Daoy (cell line): Measurements from ENCODE around the gene POLR1E. TPM values are rescaled to one million over a fixed set of nuclear protein-coding genes. Genes with fewer than 3 reads are reported as not detected.

Experiments used
- DNase-seq: peaks from one replicate; pipeline ENCODE4 v3.0.0-alpha.2; 2015; ENCODE audit warnings: low read depth
- total RNA-seq: library from RNA; depleted of rRNA; stranded (reverse); fragments of >200 nt; shearing (Covaris generic); gene quantifications from 2 replicates; pipeline ENCODE4 v1.2.3, GENCODE V29; 2014; rRNA removed

POLR1E gene
- total RNA-seq, 1 experiment from 2014 or later = 91.7 TPM

GRCh38 chr9:37534901-37535300 is 49.2 kb downstream of the POLR1E start:
- no peak for DNase-seq

GRCh38 chr9:37538099-37538498 is 52.4 kb downstream of the POLR1E start:
- no peak for DNase-seq

- no peak for DNase-seq
Observed at GRCh38 chr9:37539634-37540033, 53.9 kb downstream of the POLR1E start.

GRCh38 chr9:37540634-37541033 is 54.9 kb downstream of the POLR1E start:
- peak; percentile 34 for DNase-seq

GRCh38 chr9:37541465-37541864 is 55.7 kb downstream of the POLR1E start:
- no peak for DNase-seq

GRCh38 chr9:37542488-37542887 is 56.7 kb downstream of the POLR1E start:
- DNase-seq = no peak

GRCh38 chr9:37542895-37543294 is 57.1 kb downstream of the POLR1E start:
- peak; percentile 27 for DNase-seq

- no peak for DNase-seq
Observed at GRCh38 chr9:37543468-37543867, 57.7 kb downstream of the POLR1E start.

GRCh38 chr9:37547328-37547878 is 61.7 kb downstream of the POLR1E start:
- DNase-seq = no peak

GRCh38 chr9:37549527-37549926 is 63.8 kb downstream of the POLR1E start:
- DNase-seq = no peak

- peak; percentile 13 for DNase-seq
Observed at GRCh38 chr9:37550781-37551180, 65.0 kb downstream of the POLR1E start.

GRCh38 chr9:37551468-37551867 is 65.7 kb downstream of the POLR1E start:
- DNase-seq = no peak

- no peak for DNase-seq
Observed at GRCh38 chr9:37551888-37552287, 66.1 kb downstream of the POLR1E start.

Other genes with a start within 250 kb of the POLR1E start
- 93.3 and 104 TPM in 2 replicates for gene GRHPR, start 63.3 kb upstream of the POLR1E start, total RNA-seq
- gene ZBTB5, start 20.5 kb upstream of the POLR1E start, total RNA-seq = 9.8 and 12.7 TPM in 2 replicates
- gene FBXO10, start 90.4 kb downstream of the POLR1E start, total RNA-seq = 4.9 and 7.0 TPM in 2 replicates
- 512 and 562 TPM in 2 replicates for gene TOMM5, start 106.6 kb downstream of the POLR1E start, total RNA-seq
- gene FRMPD1, start 165.0 kb downstream of the POLR1E start, total RNA-seq = 0.03 and 0.06 TPM in 2 replicates